ENCODE data around the gene OR8B4. TPM values are rescaled to one million over a fixed set of nuclear protein-coding genes. Genes with fewer than 3 reads are reported as not detected.

The OR8B4 gene
- total RNA-seq, 6 experiments from 2014 or later, result not detected

- H3K27ac Mint-ChIP-seq, result no peak overlapping the region
- H3K27me3 Mint-ChIP-seq (ENCODE audit: insufficient read depth), result peaks cover 6% of the 10 kb centered on the region
- DNase-seq, result no peak
- H3K4me1 Mint-ChIP-seq (ENCODE audit: low read depth), result no peaks in the 10 kb centered on the region
- TF ChIP-seq CTCF (IDR thresholded peaks at IDR 0.05), result no peak
- H3K4me3 Mint-ChIP-seq, result no peak overlapping the region
- no peaks in the 10 kb centered on the region for H3K9me3 Mint-ChIP-seq
- no peaks in the 10 kb centered on the region for H3K36me3 Mint-ChIP-seq (ENCODE audit: low read depth)
Observed at GRCh38 chr11:124441081-124441480, 16.4 kb upstream of the OR8B4 start.

GRCh38 chr11:124440608-124441007 is 15.9 kb upstream of the OR8B4 start:
- no peak overlapping the region for H3K27ac Mint-ChIP-seq
- no peaks in the 10 kb centered on the region for H3K4me1 Mint-ChIP-seq (ENCODE audit: low read depth)
- DNase-seq, result no peak
- no peak overlapping the region for H3K4me3 Mint-ChIP-seq
- H3K27me3 Mint-ChIP-seq (ENCODE audit: insufficient read depth), result peaks cover 6% of the 10 kb centered on the region
- H3K36me3 Mint-ChIP-seq (ENCODE audit: low read depth), result no peaks in the 10 kb centered on the region
- H3K9me3 Mint-ChIP-seq, result no peaks in the 10 kb centered on the region
- TF ChIP-seq CTCF (IDR thresholded peaks at IDR 0.05), result no peak

GRCh38 chr11:124434699-124435098 is 10.0 kb upstream of the OR8B4 start:
- no peak for TF ChIP-seq CTCF (IDR thresholded peaks at IDR 0.05)
- H3K27ac Mint-ChIP-seq, result no peak overlapping the region
- no peaks in the 10 kb centered on the region for H3K27me3 Mint-ChIP-seq (ENCODE audit: insufficient read depth)

GRCh38 chr11:124429599-124429998 is 4.9 kb upstream of the OR8B4 start:
- Mint-ChIP-seq H3K4me3 (no peak overlapping the region), H3K36me3 (ENCODE audit: low read depth) (no peaks in the 10 kb centered on the region), H3K9me3 (peaks cover 13% of the 10 kb centered on the region), H3K4me1 (ENCODE audit: low read depth) (no peaks in the 10 kb centered on the region), H3K27ac (no peak overlapping the region), H3K27me3 (ENCODE audit: insufficient read depth) (peaks cover 2% of the 10 kb centered on the region; the same call in 1 of the 2 replicates)
- TF ChIP-seq CTCF (IDR thresholded peaks at IDR 0.05), result no peak
- no peak for DNase-seq

More at GRCh38 chr11:124434699-124435098, 10.0 kb upstream of the OR8B4 start:
- no peak overlapping the region for H3K4me3 Mint-ChIP-seq
- no peaks in the 10 kb centered on the region for H3K4me1 Mint-ChIP-seq (ENCODE audit: low read depth)
- peaks cover 1% of the 10 kb centered on the region for H3K9me3 Mint-ChIP-seq
- H3K36me3 Mint-ChIP-seq (ENCODE audit: low read depth), result no peaks in the 10 kb centered on the region
- DNase-seq, result no peak

- no peak for DNase-seq
- Mint-ChIP-seq H3K9me3 (no peaks in the 10 kb centered on the region), H3K36me3 (ENCODE audit: low read depth) (no peaks in the 10 kb centered on the region), H3K27ac (no peak overlapping the region), H3K4me3 (no peak overlapping the region), H3K27me3 (ENCODE audit: insufficient read depth) (peaks cover 3% of the 10 kb centered on the region), H3K4me1 (ENCODE audit: low read depth) (no peaks in the 10 kb centered on the region)
- no peak for TF ChIP-seq CTCF (IDR thresholded peaks at IDR 0.05)
Observed at GRCh38 chr11:124421043-124421442, 3.6 kb downstream of the OR8B4 start.

Data from HFFc6 (cell line).